ENCODE data around the gene CISD2.
"Not testable (repeated sequence)": the region's sequence is repeated elsewhere in the genome, so short reads cannot be mapped to it uniquely, and the experiment has no call there.

The CISD2 gene, protein sequence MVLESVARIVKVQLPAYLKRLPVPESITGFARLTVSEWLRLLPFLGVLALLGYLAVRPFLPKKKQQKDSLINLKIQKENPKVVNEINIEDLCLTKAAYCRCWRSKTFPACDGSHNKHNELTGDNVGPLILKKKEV

DNA sequence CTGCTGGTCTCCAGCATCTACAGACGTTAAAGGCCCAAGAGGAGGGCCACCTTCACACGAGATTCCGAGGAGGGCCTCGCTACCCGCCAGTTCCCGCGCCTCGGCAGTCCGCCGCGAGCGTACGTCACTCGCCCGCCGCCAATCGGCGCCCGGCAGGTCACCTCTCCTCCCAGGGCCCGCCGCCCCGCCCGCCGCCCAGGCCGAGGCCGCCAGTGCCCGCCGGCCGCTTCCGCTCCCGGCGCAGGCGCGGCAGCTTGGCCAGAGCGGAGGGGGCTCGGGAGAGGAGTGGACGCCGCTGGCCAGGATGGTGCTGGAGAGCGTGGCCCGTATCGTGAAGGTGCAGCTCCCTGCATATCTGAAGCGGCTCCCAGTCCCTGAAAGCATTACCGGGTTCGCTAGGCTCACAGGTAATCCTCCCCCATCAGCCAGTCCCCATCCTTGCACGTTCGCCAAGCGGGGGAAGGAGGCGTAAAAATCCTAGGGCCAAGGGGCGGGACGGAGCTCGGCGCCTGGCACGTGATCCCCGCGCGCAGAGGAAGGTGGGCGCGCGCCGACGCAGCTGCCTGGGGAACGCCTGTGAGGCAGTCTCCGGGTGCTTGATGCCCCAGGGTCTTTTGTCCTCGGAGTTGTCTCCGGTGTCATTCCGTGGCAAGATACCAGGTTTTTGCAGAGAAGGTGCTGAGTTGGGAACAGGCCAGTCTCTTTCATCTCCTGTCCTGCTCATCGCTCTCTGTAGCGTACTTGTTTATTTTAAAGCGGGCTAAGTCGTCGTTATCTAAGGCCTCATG is at the start of gene CISD2:
TSS of gene CISD2 (plus strand) at position 212 of the 788 bp plus-strand sequence. CDS start at position 305, 93 bp downstream.
- DNase-seq (ENCODE audit: low read depth), result peak; percentile 87

DNA sequence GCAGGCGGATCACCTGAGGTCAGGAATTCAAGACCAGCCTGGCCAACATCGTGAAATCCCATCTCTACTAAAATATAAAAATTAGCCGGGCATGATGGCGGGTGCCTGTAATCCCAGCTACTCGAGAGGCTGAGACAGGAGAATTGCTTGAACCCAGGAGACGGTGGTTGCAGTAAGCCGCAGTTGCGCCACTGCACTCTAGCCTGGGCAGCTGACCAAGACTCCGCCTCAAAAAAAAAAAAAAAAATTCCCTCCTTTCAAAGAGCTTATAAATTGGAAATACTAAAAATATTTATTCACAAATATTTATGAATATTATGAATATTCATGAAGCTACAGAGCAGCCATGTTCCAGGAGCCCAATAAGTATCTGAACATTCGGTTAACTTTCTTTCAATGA is 49.7 kb upstream of the CISD2 start:
- DNase-seq (ENCODE audit: low read depth), result not testable (repeated sequence)

DNA sequence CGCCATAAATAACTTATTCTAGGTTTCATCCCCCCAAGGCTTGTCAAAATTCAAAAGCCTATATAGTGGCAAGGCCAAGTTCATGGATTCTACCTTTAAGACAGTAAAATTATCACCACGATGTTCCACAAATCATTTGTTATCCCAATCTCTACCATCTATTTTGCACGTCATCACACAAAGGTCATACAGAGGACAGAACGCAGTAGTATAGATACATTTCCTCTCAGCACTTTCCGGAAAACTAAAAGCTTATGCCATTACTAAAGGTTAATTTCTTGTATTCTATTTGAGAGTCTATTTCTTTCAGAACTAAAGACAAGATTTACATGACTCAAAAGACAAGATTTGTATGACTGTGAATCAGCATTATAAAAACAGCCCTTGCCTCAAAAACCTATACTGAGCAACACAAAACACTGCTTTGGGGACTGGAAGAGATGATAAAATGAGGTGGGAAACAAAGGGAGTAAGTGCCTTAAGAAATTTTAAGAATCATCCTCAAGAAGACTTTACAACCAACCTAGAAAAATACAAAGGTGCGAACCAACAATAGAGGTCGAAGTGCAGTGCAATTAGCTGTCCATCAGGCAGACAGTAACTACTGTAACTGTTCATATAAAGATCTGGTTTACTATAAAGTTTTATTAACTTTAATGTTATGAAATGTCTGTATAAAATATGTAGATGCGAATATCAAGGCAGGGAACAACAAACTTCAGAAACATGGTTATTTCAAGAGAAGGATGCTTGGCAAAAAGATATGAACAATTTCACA is 49.0 kb upstream of the CISD2 start:
- no peak for DNase-seq (ENCODE audit: low read depth)

DNA sequence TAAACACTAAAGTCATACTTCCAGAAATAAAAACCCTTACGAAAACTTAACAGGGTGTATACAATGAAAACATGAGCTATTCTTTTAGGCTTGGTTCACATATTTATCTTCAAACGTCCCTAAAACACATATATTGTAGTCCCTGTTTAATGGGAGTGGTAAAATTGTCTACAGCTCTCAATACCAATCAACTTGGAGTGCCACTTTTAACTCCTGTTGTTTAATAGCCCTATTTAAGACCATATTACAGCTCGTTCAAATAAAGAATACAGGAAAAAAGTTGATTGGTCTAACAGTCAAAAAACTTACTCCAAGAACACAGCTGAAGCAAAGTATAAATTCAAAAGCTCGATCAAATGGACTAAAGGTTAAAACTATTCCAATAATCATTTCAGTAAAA is 45.3 kb upstream of the CISD2 start:
- DNase-seq (ENCODE audit: low read depth), result no peak

DNA sequence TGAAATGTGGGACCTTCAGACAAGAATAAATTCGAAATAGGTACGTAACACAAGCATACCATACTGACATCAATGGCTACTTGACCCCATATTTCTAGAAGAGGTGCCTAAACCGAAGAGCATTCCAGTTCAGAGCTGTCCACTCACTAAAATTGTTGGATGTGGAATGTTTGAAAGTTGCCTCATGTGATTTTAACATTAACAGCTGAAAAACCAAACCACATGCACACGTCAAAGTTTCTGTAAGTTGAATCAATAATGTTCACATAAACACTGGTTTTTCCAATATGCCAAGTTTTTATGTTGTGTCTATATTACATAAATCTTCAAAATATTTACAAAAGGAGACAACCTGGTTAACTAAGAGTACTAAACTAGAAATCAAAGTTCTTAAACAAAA is 44.9 kb upstream of the CISD2 start:
- no peak for DNase-seq (ENCODE audit: low read depth)

DNA sequence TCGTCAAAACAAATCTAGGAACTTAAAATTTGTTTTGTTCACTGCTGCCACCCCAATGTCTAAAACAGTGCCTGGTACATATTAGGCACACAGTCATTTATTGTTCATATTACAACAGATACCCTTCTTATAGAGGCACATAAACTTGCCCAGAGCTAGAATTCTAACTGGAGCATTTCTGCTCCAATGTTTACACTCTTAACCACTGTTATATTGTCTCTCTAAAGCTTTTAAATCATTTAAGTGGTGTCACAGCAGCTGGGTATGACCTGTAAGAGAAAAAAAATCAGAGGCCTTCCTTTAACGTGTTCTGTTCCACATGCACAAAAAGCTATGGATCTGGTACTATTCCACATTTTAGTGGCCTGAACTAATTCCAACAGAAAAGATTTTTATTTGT is 44.4 kb upstream of the CISD2 start:
- DNase-seq (ENCODE audit: low read depth), result no peak

DNA sequence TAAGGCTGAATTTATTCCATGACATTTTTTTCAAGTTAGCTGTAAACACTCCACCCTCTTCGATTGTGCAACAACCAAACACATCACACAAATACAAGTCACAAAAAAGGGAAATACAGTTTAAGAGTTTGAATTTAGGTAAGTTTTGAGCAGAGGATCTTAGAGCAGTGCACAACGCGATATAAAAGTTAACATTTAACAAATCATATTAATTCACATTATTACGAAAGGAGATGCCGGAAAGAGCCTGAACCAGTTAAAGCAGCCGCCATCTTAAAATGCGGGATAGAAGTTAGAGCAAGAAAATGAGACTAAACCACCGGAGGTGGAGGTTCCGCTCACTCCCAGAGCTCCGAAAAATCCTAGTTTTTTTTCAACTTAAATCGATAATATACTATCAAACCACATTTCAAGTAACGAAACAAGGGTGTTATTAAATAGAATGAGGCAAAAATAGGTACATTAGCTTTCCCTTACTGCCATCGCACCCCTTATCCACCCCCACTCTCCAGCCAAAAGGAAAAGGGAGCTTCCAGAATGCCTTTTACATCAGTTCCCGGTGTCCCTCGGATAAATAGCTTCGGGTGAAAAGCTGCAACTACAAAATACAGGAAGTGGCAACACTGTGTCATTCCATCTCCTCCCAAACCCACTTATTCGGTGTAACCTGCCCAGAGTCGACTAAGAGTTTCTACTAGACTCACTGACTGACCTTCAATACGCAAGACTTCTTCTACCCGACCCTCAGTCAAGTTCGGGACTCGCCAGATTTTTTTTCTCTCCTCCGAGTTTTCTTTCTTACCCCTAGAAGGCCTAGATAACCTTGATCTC is 43.3 kb upstream of the CISD2 start:
- DNase-seq (ENCODE audit: low read depth), result peak; percentile 56

DNA sequence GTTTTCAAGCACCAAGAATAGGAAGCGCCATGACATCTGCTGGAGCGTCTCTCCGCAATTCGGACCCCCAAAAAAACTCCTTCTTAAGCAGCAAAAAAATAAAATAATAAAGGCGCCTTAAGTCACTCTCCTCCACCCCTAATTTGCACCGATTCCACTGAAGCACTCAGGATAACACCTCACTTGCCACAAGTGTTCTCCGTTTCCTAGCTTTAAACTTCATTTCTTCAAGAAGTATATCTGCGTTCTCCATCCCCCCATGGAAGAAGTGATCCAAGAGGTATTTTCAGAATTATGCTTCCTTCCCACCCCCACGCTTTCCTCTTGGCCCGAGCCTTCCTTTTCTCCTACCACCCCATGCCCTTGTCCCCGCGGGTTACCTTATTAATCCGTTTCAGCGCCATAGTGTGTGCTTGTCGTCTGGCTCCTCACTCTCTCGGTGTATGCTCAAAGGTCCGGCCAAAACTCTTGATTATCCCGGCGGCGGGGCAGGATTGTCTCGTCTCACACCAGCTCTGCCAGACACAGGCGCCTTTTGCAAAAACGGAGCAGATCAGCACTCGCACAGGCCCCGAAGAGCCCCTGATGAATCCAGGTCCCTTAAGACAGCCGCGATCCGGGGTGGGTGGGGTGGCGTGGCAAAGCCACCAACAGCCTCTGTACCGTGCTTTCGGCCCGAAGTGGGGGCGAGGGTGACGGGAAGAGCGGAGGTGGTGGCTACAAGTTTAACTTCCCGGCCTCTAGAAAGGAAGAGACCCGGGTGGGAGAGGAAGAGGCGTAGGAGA is 42.5 kb upstream of the CISD2 start:
- DNase-seq (ENCODE audit: low read depth), result no peak

DNA sequence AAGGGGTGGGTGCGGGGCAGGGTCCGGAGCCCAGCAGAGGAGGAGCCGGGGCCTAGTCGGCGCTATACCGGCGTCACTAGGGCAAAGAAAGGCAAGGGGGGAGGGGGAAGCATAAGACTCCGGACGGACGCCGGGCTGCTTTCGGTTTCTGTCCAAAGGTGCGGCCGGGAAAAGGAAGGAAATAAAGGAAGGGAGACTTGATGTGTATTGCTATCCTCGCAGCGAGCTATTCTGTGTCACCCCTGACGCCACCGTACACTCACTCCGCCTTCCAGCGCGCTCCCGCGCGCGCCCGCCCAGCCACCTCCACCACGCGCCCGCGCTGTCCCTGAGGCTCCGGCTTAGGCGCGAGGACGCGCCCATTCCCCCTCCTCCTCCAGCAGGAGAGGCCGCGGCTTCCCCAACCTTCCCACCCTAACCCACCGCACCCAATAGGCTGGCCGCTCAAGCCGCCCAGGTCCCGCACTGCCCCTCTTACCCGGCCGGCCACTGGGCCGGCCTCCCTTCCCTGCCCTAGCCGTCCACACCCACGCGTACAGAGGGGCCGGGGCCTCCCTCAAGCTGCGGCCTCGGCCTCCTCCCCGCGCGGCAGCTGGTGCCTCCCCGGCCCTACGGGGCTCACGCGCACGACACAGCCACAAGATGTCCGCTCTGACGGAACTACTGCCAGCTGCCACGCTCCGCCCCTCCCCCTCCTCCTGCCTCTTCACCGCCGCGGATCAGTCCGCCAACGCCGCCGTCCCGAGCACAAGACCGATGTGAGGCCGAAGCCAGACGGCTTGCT is 41.7 kb upstream of the CISD2 start, which contains the start of gene UBE2D3:
TSS of gene UBE2D3 (minus strand) at position 662 of the 784 bp plus-strand sequence. CDS start 1,043 bp downstream, outside the sequence.
- peak; percentile 93 for DNase-seq (ENCODE audit: low read depth)

DNA sequence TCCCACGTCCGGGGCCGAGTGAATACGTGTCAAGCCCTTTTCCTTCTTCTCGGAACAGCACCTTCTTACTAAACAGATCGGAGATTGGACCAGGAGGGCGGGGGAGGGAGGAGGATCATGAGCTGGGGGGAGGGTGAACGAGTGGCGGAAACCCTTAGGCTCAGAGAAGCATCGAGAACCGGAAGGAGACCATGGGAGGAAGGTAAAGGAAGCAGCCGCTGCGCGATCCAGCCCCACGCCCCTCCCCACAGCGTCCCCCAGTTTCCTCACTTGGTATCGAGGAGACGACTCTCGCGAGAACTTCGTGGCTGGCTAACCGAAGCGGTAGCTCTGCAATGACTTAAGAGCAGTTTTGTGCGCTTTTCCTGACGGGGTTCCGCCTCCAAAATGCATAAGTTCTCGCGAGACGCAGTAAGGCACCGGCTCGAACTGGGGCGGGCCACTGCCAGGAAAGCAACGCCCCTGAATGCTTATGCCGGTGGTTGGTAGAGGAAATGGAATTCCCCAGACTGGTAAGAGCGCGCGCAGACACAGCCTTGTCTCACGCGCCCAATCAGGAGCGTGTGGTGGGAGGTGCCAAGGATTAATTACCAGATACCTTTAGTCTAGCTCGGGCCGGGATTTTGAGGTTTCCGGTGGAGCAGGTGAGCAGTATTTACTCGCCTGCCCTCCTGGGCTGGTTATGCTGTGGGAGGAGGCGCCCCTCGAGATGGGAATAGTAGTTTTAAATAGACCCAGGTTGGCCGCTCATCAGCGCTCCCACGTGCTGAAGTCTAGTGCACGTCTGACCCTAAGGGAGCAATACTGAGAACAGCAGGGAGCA is 40.9 kb upstream of the CISD2 start:
- peak; percentile 100 for DNase-seq (ENCODE audit: low read depth)

DNA sequence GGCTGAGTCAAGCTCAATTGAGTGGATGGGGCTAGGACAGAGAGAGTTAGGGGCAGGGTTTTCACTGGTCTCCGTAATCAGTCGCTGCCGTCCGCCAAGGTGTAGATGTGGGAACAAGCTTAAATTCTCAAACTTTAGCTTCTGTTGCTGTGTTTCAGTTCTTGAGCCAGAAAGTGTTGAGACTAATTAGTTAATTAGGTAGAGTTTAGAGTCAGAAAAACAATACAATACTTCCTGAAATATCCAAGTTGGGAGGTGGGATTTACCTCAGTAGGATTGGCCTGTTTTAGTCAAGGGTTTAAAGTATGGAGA is 40.3 kb upstream of the CISD2 start:
- no peak for DNase-seq (ENCODE audit: low read depth)

DNA sequence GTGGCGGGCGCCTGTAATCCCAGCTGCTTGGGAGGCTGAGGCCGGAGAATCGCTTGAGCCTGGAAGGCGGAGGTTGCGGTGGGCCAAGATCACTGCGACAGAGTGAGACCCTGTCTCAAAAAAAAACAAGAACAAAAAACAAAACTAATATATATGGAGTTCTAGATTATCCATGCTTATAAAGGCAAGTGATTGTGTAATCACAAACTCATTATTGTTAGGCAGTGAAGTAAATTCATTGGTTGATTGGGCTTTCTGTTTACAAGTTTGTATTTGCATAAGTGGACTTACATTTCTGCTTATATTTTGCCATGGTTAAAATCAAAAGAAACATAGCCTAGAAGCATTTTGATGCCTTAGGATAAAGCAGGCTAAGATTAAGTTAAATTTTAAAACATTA is 39.0 kb upstream of the CISD2 start:
- DNase-seq (ENCODE audit: low read depth), result no peak

DNA sequence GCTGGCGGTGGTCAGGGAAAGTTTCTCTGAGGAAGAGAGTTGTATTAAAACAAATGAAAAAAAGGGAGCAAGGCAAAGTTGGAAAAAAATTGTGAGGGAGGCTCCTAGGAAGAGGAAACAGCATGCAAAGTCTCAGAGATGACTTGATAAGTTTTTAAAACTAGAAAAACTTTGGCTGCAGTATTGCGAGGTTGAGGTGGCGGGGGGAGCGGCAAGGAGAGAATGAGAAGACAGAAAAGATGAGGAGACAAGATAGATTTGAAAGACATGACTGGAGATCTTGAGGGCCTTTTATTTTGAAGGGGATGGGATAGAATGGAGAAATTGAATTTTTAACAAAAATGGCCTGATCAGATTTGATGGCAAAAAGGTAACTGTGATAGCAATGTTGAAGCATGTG is 36.7 kb upstream of the CISD2 start:
- DNase-seq (ENCODE audit: low read depth), result no peak

DNA sequence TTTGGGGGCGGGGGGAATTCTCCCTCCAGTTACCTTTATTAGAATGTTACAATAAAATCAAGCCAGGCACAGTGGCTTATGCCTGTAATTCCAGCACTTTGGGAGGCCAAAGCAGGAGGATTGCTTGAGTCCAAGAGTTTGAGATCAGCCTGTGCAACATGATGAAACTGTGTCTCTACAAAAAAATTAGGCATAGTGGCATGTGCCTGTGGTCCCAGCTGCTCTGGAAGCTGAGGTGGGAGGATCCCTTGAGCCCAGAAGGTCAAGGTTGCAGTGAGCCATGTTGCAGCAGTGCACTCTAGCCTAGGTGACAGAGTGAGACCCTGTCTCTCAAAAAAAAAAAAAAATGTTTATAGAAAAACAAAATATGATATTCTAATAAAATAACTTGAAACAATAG is 36.1 kb upstream of the CISD2 start:
- DNase-seq (ENCODE audit: low read depth), result no peak

DNA sequence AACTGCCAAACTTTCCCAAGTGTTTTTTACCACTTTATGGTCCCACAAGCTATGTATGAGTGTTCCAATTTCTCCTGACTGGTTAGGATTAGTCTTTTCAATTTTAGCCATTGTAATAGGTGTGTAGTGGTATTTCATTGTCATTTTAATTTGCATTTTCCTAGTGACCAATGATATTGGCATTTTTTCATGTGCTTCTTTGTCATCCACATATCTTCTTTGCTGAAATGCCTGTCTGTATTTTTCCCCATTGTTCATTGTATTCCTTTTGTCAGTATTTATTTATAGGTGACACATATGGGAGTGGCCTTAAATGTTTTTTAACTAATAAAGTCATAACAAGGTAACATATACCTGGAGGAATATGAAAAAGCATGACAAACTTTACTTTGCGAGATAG is 32.2 kb upstream of the CISD2 start:
- no peak for DNase-seq (ENCODE audit: low read depth)

DNA sequence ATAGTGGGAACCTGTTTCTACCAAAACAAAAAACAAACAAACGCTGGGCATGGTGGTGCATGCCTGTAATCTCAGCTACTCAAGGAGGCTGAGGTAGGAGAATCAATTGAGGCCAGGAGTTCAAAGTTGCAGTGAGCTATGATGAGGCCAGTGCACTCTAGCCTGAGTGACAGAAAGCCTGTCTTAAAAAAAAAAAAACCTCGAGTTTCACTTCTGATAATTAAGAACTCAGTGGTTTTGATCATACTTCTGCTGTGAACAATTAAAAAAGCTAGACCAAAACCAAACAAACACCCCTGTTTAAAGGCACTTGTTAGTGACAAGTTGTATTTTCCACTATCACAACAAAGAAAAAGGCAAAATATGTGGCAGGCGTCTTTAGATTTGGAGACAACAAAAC is 26.4 kb upstream of the CISD2 start:
- no peak for DNase-seq (ENCODE audit: low read depth)

DNA sequence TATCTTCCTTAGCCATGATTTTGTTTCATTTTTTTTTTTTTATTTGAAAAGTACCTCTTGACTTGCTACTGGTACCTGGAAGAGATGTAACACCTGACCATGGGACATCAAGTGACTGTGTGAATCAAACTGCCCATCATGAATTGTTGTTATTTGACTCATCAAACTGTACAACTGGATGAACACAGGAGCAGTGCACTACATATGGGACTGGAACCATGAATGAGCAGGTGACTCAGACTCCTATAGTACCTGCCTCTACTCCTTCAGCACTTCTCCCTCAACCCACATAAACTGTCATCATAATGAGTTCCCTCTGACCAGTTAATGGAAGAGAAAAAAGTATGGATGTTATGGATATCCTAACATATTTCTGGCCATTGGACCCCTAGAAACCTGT is 25.5 kb upstream of the CISD2 start:
- no peak for DNase-seq (ENCODE audit: low read depth)

DNA sequence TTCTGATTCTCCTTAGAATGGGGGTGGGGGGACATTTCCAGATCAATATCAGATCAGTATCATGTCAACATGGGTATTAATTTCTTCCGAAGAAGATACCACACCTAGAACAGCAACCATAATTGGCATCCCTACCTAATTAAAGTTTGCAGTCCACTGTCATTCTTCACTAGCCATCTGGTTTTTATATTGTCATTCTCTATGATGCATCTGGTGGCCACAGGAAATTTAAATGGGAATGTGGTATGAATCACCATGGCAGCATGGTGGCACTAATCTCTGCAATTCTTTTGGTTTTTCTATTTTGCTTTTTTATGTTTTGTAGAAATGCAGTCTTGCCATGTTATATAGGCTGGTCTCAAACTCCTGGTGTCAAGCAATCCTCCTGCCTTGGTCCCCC is 24.9 kb upstream of the CISD2 start:
- no peak for DNase-seq (ENCODE audit: low read depth)

DNA sequence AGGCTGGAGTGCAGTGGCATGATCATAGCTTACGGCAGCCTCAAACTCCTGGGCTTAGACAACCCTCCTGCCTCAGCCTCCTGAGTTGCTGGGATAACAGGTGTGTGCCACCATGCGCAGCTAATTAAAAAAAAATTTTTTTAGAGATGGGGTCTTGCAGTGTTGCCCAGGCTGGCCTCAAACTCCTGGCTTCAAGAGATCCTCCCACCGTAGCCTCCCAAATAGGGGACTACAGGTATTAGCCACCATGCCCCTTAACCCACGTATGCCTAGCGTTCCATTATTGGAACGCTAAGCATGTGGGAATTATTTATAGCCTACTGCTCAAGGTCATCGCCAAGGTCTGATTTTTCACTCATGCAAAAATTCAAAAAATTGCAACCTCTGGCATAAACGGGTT is 21.1 kb upstream of the CISD2 start:
- DNase-seq (ENCODE audit: low read depth), result no peak

DNA sequence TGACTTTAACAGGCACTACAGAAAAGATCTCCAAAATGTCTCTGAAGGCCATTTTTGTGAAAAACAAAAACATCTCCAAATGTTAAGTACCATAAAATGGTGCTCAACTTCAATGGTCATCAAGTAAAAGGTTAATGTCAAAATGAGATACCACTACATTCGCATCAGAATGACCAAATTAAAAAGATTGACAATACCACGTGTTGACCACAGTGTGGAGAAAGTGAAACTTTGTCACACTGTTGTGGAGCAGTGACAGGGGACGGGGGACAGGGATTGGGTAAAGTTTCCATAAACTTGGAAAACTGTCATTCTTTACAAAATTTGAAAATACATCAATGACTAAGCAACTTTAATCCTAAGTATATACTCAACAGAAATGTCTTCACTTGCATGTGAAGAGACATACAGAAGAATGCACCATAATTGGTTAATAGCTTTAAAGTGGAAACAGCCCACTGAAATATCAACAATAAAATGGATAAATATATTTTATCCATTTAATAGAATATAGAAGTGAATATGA is 19.1 kb upstream of the CISD2 start:
- DNase-seq (ENCODE audit: low read depth), result no peak

Data from HS-27A (cell line).